ENCODE results near the gene ID4.
A peak's percentile ranks its signal among the peaks of the same experiment; 100 is the strongest.

The ID4 gene

GRCh38 chr6:19811397-19812079 lies 25.6 kb upstream of the ID4 start:
- H3K9me2 ChIP-seq (replicated peaks; ENCODE audit: control insufficient read depth, low read length): no peaks in the 10 kb centered on the region
- H3K27ac ChIP-seq (ENCODE audit: low read depth, low read length): no peak overlapping the region
- no peaks in the 10 kb centered on the region for H3K9me3 ChIP-seq (ENCODE audit: control insufficient read depth, insufficient read depth, low read length)
- no peaks in the 10 kb centered on the region for H3K36me3 ChIP-seq (ENCODE audit: control insufficient read depth, low read length)
- no peaks in the 10 kb centered on the region for H3F3A ChIP-seq (ENCODE audit: control insufficient read depth, insufficient read depth)
- no peaks in the 10 kb centered on the region for H4K20me1 ChIP-seq (ENCODE audit: control insufficient read depth, insufficient read depth, low read depth, low read length)
- TF ChIP-seq EZH2phosphoT487 (IDR thresholded peaks at IDR 0.05; ENCODE audit: borderline replicate concordance, low read length): no peak
- no peak for TF ChIP-seq CTCF (IDR thresholded peaks at IDR 0.05; ENCODE audit: low read depth, low read length, poor library complexity, severe bottlenecking)
- no peaks in the 10 kb centered on the region for H3K4me1 ChIP-seq (ENCODE audit: control insufficient read depth, low read length)
- H3K4me2 ChIP-seq (ENCODE audit: low read length): no peak overlapping the region
- H3K4me3 ChIP-seq (ENCODE audit: low read length): no peak overlapping the region
- H3K79me2 ChIP-seq (ENCODE audit: control insufficient read depth, low read length): no peaks in the 10 kb centered on the region
- no peaks in the 10 kb centered on the region for H3K27me3 ChIP-seq (ENCODE audit: control insufficient read depth, low read length)

- Histone ChIP-seq H3F3A (ENCODE audit: control insufficient read depth, insufficient read depth) (no peaks in the 10 kb centered on the region), H3K4me2 (ENCODE audit: low read length) (no peak overlapping the region), H3K27me3 (ENCODE audit: control insufficient read depth, low read length) (no peaks in the 10 kb centered on the region), H3K4me1 (ENCODE audit: control insufficient read depth, low read length) (peaks cover 8% of the 10 kb centered on the region), H3K4me3 (ENCODE audit: low read length) (no peak overlapping the region), H3K27ac (ENCODE audit: low read depth, low read length) (no peak overlapping the region), H3K79me2 (ENCODE audit: control insufficient read depth, low read length) (no peaks in the 10 kb centered on the region), H3K9me3 (ENCODE audit: control insufficient read depth, insufficient read depth, low read length) (no peaks in the 10 kb centered on the region), H3K9me2 (replicated peaks; ENCODE audit: control insufficient read depth, low read length) (no peaks in the 10 kb centered on the region), H3K36me3 (ENCODE audit: control insufficient read depth, low read length) (no peaks in the 10 kb centered on the region), H4K20me1 (ENCODE audit: control insufficient read depth, insufficient read depth, low read depth, low read length) (no peaks in the 10 kb centered on the region)
- peak; percentile 62 for TF ChIP-seq CTCF (IDR thresholded peaks at IDR 0.05; ENCODE audit: low read depth, low read length, poor library complexity, severe bottlenecking)
- TF ChIP-seq EZH2phosphoT487 (IDR thresholded peaks at IDR 0.05; ENCODE audit: borderline replicate concordance, low read length): no peak
Observed at GRCh38 chr6:19812512-19813119, 24.6 kb upstream of the ID4 start.

- Histone ChIP-seq H3K4me2 (ENCODE audit: low read length) (no peak overlapping the region), H3K4me1 (ENCODE audit: control insufficient read depth, low read length) (peaks cover 10% of the 10 kb centered on the region), H3K9me2 (replicated peaks; ENCODE audit: control insufficient read depth, low read length) (no peaks in the 10 kb centered on the region), H3K4me3 (ENCODE audit: low read length) (no peak overlapping the region), H3K36me3 (ENCODE audit: control insufficient read depth, low read length) (no peaks in the 10 kb centered on the region), H4K20me1 (ENCODE audit: control insufficient read depth, insufficient read depth, low read depth, low read length) (no peaks in the 10 kb centered on the region), H3F3A (ENCODE audit: control insufficient read depth, insufficient read depth) (no peaks in the 10 kb centered on the region), H3K27ac (ENCODE audit: low read depth, low read length) (no peak overlapping the region), H3K9me3 (ENCODE audit: control insufficient read depth, insufficient read depth, low read length) (no peaks in the 10 kb centered on the region), H3K79me2 (ENCODE audit: control insufficient read depth, low read length) (no peaks in the 10 kb centered on the region), H3K27me3 (ENCODE audit: control insufficient read depth, low read length) (no peaks in the 10 kb centered on the region)
- TF ChIP-seq CTCF (IDR thresholded peaks at IDR 0.05; ENCODE audit: low read depth, low read length, poor library complexity, severe bottlenecking): no peak
- TF ChIP-seq EZH2phosphoT487 (IDR thresholded peaks at IDR 0.05; ENCODE audit: borderline replicate concordance, low read length): no peak
Observed at GRCh38 chr6:19818805-19819204, 18.4 kb upstream of the ID4 start.
